Measurements from ENCODE around the gene SRGN. TPM values are rescaled to one million over a fixed set of nuclear protein-coding genes. Genes with fewer than 3 reads are reported as not detected.

Gene SRGN
- total and polyA plus RNA-seq, 2 of the 8 experiments (the other 6 are each of a cell fraction or from before 2014, with no cell fraction given): 0.06 TPM; not detected in 1

DNA sequence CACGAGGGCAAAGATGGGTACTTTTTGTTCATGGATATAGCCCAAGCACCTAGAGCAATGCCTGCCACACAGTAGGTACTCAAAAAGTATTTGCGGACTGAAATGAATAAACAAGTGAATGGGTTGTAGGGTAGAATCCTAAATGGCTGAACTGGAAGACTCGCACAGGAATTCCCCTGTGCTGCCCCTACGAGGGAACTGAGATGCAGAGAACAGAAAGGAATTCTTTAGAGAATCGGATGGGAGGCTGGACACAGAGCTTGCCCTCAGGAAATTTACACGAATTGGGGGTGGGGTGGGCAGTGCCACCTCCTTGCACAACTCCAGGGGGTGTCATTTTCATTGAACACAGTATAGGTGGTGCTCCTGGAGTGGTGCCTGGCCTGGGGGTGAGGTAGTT lies 35.2 kb upstream of the SRGN start (continued):
- TF ChIP-seq, protein P1, sequence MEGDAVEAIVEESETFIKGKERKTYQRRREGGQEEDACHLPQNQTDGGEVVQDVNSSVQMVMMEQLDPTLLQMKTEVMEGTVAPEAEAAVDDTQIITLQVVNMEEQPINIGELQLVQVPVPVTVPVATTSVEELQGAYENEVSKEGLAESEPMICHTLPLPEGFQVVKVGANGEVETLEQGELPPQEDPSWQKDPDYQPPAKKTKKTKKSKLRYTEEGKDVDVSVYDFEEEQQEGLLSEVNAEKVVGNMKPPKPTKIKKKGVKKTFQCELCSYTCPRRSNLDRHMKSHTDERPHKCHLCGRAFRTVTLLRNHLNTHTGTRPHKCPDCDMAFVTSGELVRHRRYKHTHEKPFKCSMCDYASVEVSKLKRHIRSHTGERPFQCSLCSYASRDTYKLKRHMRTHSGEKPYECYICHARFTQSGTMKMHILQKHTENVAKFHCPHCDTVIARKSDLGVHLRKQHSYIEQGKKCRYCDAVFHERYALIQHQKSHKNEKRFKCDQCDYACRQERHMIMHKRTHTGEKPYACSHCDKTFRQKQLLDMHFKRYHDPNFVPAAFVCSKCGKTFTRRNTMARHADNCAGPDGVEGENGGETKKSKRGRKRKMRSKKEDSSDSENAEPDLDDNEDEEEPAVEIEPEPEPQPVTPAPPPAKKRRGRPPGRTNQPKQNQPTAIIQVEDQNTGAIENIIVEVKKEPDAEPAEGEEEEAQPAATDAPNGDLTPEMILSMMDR (IDR thresholded peaks at IDR 0.05; ENCODE audit: control extremely low read depth in 1 of 3, insufficient read depth in 1 of 3, low read depth in 1 of 3, low read length in 3 of 3): no peak
- TF ChIP-seq EZH2 (IDR thresholded peaks at IDR 0.05; ENCODE audit: low read depth, low read length, severe bottlenecking): no peak
